GM19463 (cell line): Measurements from ENCODE around the gene MXRA7.

Source experiments
- ATAC-seq: cut with Tn5 transposase; IDR thresholded peaks from one replicate; pipeline ENCODE4 v1.9.1; 2021; ENCODE audit warnings: mild to moderate bottlenecking, moderate library complexity; ENCODE audit not compliant: unreplicated experiment

Gene MXRA7

GRCh38 chr17:76679239-76679638 is 31.5 kb downstream of the MXRA7 start:
- ATAC-seq, result no peak

GRCh38 chr17:76678330-76678729 is 32.4 kb downstream of the MXRA7 start:
- no peak for ATAC-seq

GRCh38 chr17:76677406-76677805 is 33.4 kb downstream of the MXRA7 start:
- no peak for ATAC-seq

- no peak for ATAC-seq
These were observed 34.1 kb downstream of the MXRA7 start for GRCh38 chr17:76676629-76677028.

GRCh38 chr17:76675648-76676047 is 35.1 kb downstream of the MXRA7 start:
- ATAC-seq, result no peak

- no peak for ATAC-seq
These were observed 36.2 kb downstream of the MXRA7 start for GRCh38 chr17:76674600-76674999.

GRCh38 chr17:76673729-76674128 is 37.0 kb downstream of the MXRA7 start:
- ATAC-seq, result no peak

GRCh38 chr17:76672892-76673291 is 37.9 kb downstream of the MXRA7 start:
- no peak for ATAC-seq

GRCh38 chr17:76672270-76672851 is 38.4 kb downstream of the MXRA7 start:
- no peak for ATAC-seq

GRCh38 chr17:76671912-76672262 is 38.9 kb downstream of the MXRA7 start:
- ATAC-seq, result no peak

GRCh38 chr17:76671123-76671911 is 39.4 kb downstream of the MXRA7 start:
- ATAC-seq, result peak; percentile 98

GRCh38 chr17:76670718-76671122 is 40.0 kb downstream of the MXRA7 start:
- ATAC-seq, result no peak

GRCh38 chr17:76670020-76670717 is 40.6 kb downstream of the MXRA7 start:
- no peak for ATAC-seq

GRCh38 chr17:76667786-76668453 is 42.8 kb downstream of the MXRA7 start:
- ATAC-seq, result no peak

- no peak for ATAC-seq
These were observed 43.3 kb downstream of the MXRA7 start for GRCh38 chr17:76667491-76667755.

- no peak for ATAC-seq
These were observed 50.1 kb downstream of the MXRA7 start for GRCh38 chr17:76660656-76661042.

- no peak for ATAC-seq
These were observed 50.7 kb downstream of the MXRA7 start for GRCh38 chr17:76659928-76660655.

- no peak for ATAC-seq
These were observed 52.5 kb downstream of the MXRA7 start for GRCh38 chr17:76658242-76658662.

- no peak for ATAC-seq
These were observed 53.1 kb downstream of the MXRA7 start for GRCh38 chr17:76657505-76658241.

GRCh38 chr17:76654408-76654807 is 56.4 kb downstream of the MXRA7 start:
- ATAC-seq, result no peak
